ENCODE data around the gene NRN1L. TPM values are rescaled to one million over a fixed set of nuclear protein-coding genes. Genes with fewer than 3 reads are reported as not detected.
"Not testable (repeated sequence)": the region's sequence is repeated elsewhere in the genome, so short reads cannot be mapped to it uniquely, and the experiment has no call there.

Gene NRN1L
- polyA plus RNA-seq (ENCODE audit: insufficient read length in 4 of 4): under 1 TPM in 2 of 4 donors, not detected in 2; 0.31 to 0.95 TPM

DNA sequence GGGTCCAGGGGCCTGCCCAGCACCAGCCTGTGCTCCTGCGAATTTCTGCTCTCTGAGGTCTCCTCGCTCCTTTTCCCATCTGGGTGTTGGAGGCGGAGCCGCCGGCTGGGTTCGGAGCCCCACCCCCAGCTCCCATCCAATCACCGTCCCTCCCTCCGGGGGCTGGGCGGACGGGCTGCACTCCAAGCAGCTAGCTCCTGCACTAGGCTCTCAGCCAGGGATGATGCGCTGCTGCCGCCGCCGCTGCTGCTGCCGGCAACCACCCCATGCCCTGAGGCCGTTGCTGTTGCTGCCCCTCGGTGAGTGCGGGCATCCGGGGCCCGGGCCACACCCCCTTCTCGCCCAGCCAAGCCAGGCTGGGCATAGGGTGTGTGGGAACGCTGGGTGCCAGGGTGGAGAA is at the start of gene NRN1L:
TSS of gene NRN1L (plus strand) at position 202 of the 400 bp plus-strand sequence. CDS start at position 221, 19 bp downstream.
- DNase-seq (ENCODE audit: low read depth in 4 of 4, low spot score in 3 of 4): peak in 3 of 4 donors; percentile 53 to 65 (median 58)

DNA sequence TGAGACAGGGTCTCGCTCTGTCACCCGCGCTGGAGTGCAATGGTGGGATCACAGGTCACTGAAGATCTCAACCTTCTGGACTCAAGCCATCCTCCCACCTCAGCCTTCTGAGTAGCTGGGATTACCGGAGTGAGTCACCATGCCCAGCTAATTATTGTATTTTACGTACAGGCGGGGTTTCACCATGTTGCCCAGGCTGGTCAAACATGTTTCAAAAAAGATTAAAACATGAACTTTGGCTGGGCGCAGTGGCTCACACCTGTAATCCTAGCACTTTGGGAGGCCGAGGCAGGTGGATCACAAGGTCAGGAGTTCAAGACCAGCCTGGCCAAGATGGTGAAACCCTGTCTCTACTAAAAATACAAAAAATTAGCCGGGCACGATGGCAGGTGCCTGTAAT is 47.5 kb upstream of the NRN1L start:
- not testable (repeated sequence) for DNase-seq (ENCODE audit: low read depth in 4 of 4, low spot score in 3 of 4)

DNA sequence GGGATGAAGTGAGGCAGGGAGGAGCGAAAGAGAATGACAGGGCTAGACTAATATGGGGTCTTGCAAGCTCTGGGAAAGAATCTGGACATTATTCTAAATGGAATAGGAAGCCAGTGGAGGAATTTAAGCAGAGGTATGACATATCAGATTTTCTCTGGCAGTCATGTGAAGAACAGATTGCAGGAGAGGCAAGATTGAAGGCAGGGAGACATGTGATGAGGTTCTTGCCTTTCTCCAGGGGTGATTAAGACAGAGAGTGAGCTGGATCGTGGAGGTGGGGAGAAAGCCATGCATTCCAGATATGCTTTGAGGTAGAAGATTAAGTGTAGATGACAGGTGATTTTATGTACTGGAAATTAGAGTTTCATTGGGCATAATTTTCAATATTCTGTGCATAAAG is 46.9 kb upstream of the NRN1L start:
- DNase-seq (ENCODE audit: low read depth in 4 of 4, low spot score in 3 of 4): no peak

DNA sequence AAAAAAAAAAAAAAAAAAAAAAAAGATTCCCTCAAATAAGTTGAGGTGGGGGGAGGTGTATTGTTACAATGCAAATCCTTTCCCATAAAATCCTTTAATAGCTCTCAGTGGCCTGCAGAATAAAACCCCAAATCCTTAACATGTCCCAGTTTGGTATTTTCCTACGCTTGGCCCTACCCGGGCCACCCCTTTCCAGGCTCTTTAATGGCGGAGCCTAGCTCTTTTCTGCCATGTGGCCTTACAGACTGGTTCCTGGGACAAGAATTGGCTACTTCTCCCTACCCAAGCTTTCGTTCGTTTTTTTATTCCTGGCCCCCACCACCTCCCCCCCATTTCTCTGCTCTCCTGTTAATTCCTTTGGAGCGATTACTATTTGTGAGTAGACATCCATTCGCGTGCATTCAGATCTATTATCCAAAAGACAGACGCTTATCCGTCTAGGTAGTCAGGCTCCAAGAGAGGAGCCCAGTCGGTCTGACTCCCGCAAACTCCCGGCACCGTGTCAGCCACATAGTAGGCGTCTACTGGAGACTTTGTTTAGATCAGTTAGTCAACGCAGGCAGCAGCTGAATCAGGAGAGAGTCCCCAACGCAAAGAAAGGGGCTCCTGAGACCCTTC is 43.4 kb upstream of the NRN1L start:
- DNase-seq (ENCODE audit: low read depth in 4 of 4, low spot score in 3 of 4): no peak

DNA sequence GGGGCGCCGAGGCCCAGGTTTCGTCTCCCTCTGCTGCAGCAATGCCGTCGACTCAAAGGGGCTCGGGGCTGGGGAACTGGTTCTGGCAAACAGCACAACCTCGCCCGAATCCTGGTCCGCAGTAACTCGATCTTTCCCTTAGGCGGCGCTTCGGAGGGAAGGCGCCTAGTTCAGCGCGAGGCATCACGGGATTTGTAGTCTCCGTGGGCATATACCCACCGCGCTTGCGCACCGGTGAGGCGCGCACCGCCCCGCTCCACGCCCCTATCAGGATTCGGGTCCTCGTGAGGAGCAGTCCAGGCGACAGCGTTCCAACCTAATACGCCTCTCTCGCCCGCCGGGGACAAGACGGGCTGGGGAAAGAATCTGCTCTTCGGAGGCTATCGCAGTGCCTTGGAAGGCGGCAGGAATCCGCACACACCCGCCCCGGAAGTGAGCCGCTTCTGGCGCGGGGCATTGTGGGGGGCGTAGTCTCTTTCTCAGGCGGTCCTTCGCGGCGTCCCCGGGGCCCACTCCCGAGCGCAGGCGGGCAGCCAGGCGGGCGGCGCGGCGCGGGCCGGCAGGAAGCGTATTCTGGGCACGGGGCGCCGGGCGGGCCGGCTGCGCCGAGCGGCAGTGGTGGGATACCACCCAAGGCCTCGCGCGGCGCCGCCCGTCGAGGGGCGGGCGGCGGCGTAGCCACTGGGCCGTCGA is 42.7 kb upstream of the NRN1L start, which contains the start of gene THAP11:
TSS of gene THAP11 (plus strand) at position 505 of the 693 bp plus-strand sequence. CDS start 235 bp downstream, outside the sequence.
- DNase-seq (ENCODE audit: low read depth in 4 of 4, low spot score in 3 of 4): peak; percentile 94 to 99 (median 95)

DNA sequence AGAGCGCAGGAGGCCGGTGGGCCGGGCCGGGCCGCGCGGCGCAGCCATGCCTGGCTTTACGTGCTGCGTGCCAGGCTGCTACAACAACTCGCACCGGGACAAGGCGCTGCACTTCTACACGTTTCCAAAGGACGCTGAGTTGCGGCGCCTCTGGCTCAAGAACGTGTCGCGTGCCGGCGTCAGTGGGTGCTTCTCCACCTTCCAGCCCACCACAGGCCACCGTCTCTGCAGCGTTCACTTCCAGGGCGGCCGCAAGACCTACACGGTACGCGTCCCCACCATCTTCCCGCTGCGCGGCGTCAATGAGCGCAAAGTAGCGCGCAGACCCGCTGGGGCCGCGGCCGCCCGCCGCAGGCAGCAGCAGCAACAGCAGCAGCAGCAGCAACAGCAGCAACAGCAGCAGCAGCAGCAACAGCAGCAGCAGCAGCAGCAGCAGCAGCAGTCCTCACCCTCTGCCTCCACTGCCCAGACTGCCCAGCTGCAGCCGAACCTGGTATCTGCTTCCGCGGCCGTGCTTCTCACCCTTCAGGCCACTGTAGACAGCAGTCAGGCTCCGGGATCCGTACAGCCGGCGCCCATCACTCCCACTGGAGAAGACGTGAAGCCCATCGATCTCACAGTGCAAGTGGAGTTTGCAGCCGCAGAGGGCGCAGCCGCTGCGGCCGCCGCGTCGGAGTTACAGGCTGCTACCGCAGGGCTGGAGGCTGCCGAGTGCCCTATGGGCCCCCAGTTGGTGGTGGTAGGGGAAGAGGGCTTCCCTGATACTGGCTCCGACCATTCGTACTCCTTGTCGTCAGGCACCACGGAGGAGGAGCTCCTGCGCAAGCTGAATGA is 42.0 kb upstream of the NRN1L start:
- DNase-seq (ENCODE audit: low read depth in 4 of 4, low spot score in 3 of 4): no peak

DNA sequence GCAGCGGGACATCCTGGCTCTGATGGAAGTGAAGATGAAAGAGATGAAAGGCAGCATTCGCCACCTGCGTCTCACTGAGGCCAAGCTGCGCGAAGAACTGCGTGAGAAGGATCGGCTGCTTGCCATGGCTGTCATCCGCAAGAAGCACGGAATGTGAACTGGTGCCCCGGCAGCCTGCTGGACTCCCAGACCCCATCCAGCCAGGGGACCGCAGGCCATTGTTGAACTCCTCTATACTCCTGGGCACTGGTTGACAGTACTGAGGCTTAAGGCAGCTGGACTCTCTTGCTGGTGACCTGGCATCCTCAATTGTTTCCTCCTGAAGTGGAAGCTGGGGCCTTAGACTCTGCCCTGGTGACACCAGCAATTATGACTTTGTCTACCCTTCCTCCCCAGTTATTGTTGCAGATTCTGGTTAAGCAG is 41.3 kb upstream of the NRN1L start:
- no peak for DNase-seq (ENCODE audit: low read depth in 4 of 4, low spot score in 3 of 4)

DNA sequence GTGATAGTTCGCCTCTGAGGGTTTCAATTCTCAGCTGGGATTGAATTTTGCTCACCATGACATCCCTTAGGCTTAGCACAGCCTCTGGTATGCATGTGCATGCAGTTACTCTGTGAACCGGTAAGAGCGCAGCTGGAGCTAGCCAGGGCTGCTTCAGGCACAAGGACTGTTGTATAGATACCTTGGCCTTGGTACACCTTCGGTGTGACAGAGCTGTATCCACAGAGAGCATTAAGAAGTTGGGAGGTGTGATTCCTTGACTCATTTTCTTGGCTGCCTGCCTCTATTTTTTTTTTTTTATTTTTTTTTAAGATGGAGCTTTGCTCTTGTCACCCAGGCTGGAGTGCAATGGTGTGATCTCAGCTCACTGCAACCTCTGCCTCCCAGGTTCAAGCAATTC is 40.2 kb upstream of the NRN1L start:
- DNase-seq (ENCODE audit: low read depth in 4 of 4, low spot score in 3 of 4): no peak

DNA sequence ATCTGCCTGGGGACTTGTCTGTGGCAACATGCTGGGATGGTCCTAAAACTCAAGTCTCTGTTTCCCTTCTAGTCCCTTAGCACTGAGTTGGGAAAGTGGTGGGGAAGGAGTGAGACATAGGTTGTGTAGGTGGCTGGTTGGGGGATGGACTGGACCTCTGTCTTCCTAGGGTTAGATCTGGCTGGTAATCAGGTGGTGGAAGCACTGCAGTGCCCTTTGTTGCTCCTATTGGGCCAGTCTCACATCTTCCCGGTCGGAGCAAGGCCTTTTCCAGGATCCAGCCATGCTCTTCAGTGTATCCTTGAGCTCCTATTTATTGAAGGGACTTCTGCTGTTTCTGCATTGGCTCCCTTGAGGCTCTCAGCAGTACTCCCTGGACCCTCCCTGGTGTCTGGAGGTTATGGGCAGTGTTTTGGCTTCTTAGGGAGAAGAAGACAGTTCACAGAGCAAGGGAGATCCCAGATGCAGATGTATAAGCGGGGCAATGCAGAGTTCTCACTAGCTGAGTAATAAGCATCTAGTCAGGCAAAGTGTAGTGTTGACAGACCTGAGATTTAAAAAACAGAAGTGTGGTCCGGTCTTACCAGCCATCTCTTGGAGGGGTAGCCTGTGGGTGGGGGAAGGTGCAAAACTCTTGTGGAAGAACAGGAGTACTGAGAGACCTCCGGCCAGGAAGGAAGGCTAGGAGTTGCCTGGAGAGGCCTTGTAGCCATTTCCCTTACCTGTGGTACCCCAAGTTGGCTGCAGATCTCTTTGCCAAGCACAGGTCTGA is 39.2 kb upstream of the NRN1L start:
- DNase-seq (ENCODE audit: low read depth in 4 of 4, low spot score in 3 of 4): no peak

DNA sequence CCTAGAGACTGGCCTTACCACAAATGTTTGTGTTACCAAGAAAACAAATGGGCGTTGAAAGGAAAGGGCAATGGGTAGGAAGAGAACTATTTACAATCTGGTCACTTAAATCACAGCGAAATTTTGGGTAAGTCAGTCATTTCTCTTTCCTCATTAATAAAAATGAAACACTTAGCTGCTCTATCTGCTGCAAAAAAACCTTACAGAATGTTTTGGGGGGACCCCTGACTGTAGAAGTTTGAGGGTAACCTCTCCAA is 38.7 kb upstream of the NRN1L start:
- DNase-seq (ENCODE audit: low read depth in 4 of 4, low spot score in 3 of 4): no peak

DNA sequence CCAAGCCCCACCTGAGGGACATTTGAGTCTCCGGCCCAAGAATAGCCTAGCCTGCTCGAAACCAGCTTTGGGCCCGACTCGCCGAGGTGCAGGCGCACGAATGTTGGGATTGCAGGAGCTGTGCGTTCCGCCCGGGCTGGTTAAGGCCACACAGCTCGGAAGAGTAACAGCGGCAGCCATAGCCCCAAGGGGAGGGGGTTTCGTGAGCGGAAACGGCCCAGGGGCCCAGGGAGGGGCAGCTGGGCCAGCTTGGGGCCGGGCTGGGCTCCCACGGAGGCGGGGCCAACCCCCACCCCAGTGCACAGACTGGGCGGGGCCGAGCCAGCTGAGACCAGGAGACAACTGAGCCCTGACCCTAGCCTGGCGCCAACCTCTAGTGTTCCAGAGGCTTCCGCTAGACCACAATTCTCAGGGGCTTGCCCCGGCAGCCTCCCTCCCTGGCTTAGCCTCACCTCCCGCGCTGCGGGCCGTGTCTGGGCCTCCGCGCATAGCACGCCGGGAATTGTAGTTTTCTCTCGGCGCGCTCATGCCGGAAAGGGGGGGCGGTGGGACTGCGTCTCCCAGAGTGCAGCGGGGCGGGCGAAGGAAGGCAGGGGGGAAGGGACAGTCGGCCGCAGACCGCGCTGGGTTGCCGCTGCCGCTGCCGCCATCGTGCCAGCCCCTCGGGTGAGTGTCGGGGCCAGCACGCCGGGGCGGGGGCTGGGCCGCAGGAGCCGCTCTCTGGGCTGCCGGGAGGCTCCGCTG is 38.2 kb upstream of the NRN1L start, which contains the start of gene NUTF2:
TSS of gene NUTF2 (plus strand) at position 614 of the 744 bp plus-strand sequence. CDS start 18,198 bp downstream, outside the sequence.
- peak; percentile 93 to 95 (median 94) for DNase-seq (ENCODE audit: low read depth in 4 of 4, low spot score in 3 of 4)

DNA sequence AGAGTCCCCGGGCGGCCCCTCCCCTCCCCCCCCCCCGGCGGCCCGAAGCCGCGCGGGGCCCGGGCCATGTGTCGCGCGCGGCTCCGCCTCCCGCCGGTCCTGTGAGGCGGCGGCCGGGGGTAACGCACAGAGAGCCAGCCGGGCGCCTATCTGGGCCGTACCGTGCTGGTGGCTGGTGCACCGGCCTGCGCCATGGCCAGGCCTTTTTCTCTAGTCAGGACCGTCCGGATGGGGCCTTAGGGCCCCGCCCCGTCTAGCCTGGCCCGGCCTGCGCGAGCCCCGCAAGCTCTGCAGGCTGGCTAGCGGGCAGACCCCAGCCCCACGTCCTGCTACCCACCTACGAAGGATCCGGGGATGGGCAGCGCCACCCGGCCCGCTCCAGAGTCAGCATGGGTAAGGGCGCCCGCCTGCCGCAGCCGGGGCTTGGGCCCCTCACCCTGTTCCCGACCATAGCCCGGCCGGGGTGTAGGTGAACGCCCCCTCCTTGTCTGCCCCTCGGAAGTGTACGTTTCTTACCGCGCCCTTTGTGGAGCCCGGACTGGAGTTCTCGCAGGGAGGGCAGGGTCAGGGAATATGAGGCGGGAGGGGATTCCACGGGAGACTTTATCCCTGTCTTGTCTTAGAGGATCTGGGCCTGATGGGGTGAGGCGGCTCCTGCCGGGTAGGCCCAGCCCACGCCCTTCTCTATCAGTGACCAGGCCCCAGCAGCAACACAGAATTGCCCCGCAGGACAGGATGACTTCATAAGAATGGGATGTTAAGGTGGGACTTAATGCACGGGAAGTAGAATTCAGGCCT is 37.4 kb upstream of the NRN1L start, which contains the start of gene CENPT:
TSS of gene CENPT (minus strand) at position 630 of the 798 bp plus-strand sequence. CDS start 13,834 bp downstream, outside the sequence.
- no peak for DNase-seq (ENCODE audit: low read depth in 4 of 4, low spot score in 3 of 4)

DNA sequence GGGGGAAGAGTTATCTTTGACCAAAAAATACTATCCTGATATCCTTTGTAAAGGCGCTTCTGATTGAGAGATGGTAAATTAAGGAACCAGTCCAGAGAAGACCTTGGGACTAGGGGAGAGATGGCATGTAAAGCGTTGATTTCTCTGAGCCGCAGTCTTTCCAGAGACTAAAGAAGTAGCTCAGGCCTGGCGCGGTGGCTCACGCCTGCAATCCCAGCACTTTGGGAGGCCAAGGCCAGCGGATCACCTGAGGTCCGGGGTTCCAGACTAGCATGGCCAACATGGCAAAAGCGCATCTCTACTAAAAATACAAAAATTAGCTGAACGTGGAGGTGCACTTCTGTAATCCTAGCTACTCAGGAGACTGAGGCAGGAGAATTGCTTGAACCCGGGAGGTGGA is 36.6 kb upstream of the NRN1L start:
- no peak for DNase-seq (ENCODE audit: low read depth in 4 of 4, low spot score in 3 of 4)

DNA sequence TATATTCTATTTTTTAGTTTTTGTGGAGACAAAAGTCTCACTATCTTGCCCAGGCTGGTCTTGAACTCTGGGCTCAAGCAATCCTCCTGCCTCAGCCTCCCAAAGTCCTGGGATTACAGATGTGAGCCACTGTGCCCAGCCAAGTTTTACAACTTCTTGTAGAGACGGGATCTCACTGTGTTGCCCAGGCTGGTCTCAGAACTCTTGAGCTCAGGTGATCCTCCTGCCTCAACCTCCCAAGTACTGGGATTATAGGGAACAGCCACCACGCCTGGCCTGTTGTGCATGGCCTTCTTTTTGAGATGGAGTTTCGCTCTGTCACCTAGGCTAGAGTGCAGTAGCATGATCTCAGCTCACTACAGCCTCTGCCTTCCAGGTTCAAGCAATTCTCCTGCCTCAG is 31.0 kb upstream of the NRN1L start:
- no peak for DNase-seq (ENCODE audit: low read depth in 4 of 4, low spot score in 3 of 4)

DNA sequence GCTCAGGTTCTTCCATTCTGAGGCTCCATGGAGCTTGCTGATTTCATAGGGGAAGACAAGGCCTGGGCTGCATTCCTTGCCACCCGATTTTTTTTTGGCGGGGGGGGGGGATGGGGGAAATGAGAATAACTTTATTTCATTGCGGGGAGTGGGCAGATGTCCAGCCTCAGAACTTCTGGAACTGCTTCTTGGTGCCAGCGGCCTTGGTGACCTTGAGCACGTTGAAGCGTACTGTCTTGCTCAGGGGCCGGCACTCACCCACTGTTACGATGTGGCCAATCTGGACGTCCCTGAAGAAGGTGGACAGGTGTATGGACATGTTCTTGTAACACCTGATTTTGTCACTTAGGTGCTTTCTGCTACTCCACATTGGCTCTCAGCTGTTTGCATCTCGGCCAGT is 28.9 kb upstream of the NRN1L start:
- no peak for DNase-seq (ENCODE audit: low read depth in 4 of 4, low spot score in 3 of 4)

DNA sequence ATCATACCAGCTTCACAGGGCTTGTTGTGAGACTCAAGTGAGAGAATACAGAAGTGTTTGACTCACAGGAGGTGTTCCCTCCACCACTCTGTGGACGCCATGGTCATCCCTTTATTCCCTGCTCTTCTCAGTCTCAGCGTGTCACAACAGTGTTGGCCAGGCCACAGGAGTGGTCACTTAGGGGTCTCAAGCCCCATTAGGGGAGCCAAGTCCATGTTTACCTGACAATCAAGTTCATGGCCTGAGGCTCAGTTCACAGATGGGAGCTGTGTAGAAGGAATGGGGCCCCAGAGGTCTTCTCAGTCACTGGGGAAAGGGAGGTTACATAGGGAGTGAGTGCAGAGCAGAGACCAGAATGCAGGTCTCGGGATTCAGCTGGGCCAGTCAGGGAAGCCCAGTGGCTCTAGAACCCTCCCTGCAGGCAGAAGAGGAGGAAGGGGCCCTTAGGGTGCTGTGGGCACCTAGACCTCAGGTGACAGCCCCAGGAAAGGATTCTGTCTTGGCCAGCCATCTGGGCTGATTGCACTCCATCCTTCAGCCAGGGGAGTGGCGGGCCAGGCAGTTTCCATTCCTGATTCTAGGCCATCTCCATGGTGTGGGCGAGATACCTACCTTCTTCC is 27.6 kb upstream of the NRN1L start:
- DNase-seq (ENCODE audit: low read depth in 4 of 4, low spot score in 3 of 4): no peak

DNA sequence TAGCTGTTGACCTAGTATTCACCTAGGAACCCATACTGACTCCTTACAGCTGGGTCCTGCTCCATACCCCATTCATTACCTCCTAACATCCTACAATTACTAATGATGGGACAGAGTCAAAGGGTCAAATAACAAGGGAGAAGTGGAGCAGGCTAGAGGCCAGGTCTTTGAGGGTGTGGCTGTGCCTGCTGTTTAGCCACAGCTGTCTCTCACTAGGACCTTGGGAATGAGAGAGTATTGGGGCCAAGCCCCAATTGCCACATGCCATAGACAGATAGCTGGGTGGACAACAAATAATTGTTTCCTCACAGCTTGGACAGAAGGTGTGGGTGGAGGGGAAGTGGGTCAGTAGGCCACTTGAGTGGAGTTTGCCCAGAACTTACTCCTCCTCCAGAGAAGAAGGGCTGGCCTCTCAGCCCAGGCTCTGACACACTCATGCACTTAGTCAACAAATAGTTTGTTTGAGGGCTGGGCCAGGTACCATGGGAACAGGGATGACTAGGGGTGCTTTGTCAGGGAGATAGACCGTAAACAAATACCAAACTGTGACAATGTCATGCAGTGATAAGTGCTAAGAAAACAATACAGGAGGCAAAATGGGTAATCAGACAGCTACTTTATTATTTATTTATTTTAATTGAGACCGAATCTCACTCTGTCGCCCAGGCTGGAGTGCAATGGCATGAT is 27.0 kb upstream of the NRN1L start:
- DNase-seq (ENCODE audit: low read depth in 4 of 4, low spot score in 3 of 4): no peak

DNA sequence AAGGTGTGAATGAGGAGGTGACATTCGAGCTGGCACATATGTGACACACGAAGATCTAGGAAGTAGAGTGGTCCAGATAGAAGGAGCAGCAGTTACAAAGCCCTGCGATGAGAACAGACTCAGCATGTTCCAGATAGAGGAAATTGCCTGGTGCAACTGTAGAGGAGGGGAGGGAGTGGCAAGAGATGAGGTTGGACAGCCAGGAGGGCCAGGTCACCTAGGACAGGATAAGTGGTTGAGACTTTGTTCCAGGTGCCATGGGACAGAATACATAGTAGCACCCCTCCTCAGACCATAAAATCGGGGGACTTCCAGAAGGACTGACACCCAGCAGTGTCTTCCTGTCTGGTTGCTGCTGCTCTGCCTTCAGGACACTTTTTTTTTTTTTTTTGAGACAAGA is 26.2 kb upstream of the NRN1L start:
- DNase-seq (ENCODE audit: low read depth in 4 of 4, low spot score in 3 of 4): no peak

All from right renal pelvis (tissue), 4 donors.